Cerebellar nuclear complex (tissue), 1 donor: Measurements from ENCODE around the gene BCL2A1.
"Not testable (repeated sequence)": the region's sequence is repeated elsewhere in the genome, so short reads cannot be mapped to it uniquely, and the experiment has no call there.

Source experiments
- DNase-seq, 2 experiments: peaks; one replicate each; lab custom pipeline; 2025; lab: John Stamatoyannopoulos, UW

BCL2A1 gene

GRCh38 chr15:79970624-79971434 lies at the start of gene BCL2A1:
TSS of gene BCL2A1 (minus strand) at chr15:79971196. CDS start at chr15:79971119, 77 bp downstream.
- no peak for DNase-seq

- DNase-seq, result no peak
Measured at GRCh38 chr15:80020731-80021130, 49.7 kb upstream of the BCL2A1 start.

GRCh38 chr15:80020149-80020548 lies 49.2 kb upstream of the BCL2A1 start:
- DNase-seq, result not testable (repeated sequence)

- DNase-seq, result no peak
Measured at GRCh38 chr15:80019168-80019745, 48.3 kb upstream of the BCL2A1 start.

- DNase-seq, result not testable (repeated sequence)
Measured at GRCh38 chr15:80017139-80017538, 46.1 kb upstream of the BCL2A1 start.

- DNase-seq, result not testable (repeated sequence)
Measured at GRCh38 chr15:80016506-80016905, 45.5 kb upstream of the BCL2A1 start.

GRCh38 chr15:80015156-80015555 lies 44.2 kb upstream of the BCL2A1 start:
- DNase-seq, result no peak

GRCh38 chr15:80014186-80014585 lies 43.2 kb upstream of the BCL2A1 start:
- DNase-seq, result not testable (repeated sequence)

- no peak for DNase-seq
Measured at GRCh38 chr15:80012060-80012726, 41.2 kb upstream of the BCL2A1 start.

GRCh38 chr15:80011596-80011995 lies 40.6 kb upstream of the BCL2A1 start:
- DNase-seq, result no peak

GRCh38 chr15:80011041-80011523 lies 40.1 kb upstream of the BCL2A1 start:
- DNase-seq, result not testable (repeated sequence)

- DNase-seq, result no peak
Measured at GRCh38 chr15:80010131-80010673, 39.2 kb upstream of the BCL2A1 start.

GRCh38 chr15:80007532-80007931 lies 36.5 kb upstream of the BCL2A1 start:
- DNase-seq, result no peak

- DNase-seq, result no peak
Measured at GRCh38 chr15:80006946-80007345, 36.0 kb upstream of the BCL2A1 start.

- no peak for DNase-seq
Measured at GRCh38 chr15:80003934-80004472, 33.0 kb upstream of the BCL2A1 start.

GRCh38 chr15:80003171-80003570 lies 32.2 kb upstream of the BCL2A1 start:
- DNase-seq, result no peak

- no peak for DNase-seq
Measured at GRCh38 chr15:80002267-80002666, 31.3 kb upstream of the BCL2A1 start.

GRCh38 chr15:79994615-79995014 lies 23.6 kb upstream of the BCL2A1 start:
- no peak for DNase-seq

GRCh38 chr15:79991826-79992225 lies 20.8 kb upstream of the BCL2A1 start:
- DNase-seq, result no peak

GRCh38 chr15:79990997-79991334 lies 20.0 kb upstream of the BCL2A1 start:
- DNase-seq, result no peak

GRCh38 chr15:79990280-79990996 lies 19.4 kb upstream of the BCL2A1 start:
- DNase-seq, result no peak

- DNase-seq, result no peak
Measured at GRCh38 chr15:79989682-79990081, 18.7 kb upstream of the BCL2A1 start.
